HG03066 (cell line): ENCODE measurements around the gene OSBPL2.

Source experiments
- ATAC-seq: cut with Tn5 transposase; IDR thresholded peaks from one replicate; pipeline ENCODE4 v1.9.1; 2021; ENCODE audit warnings: low read depth; ENCODE audit not compliant: unreplicated experiment

The OSBPL2 gene

GRCh38 chr20:62308102-62308822 is 69.9 kb downstream of the OSBPL2 start:
- ATAC-seq = no peak

GRCh38 chr20:62309198-62309944 is 71.0 kb downstream of the OSBPL2 start:
- no peak for ATAC-seq

- ATAC-seq = no peak
Measured at GRCh38 chr20:62309947-62310756, 71.8 kb downstream of the OSBPL2 start.

GRCh38 chr20:62310757-62311121 is 72.4 kb downstream of the OSBPL2 start:
- ATAC-seq = no peak

GRCh38 chr20:62311150-62311549 is 72.8 kb downstream of the OSBPL2 start:
- ATAC-seq = no peak

- no peak for ATAC-seq
Measured at GRCh38 chr20:62311832-62312661, 73.7 kb downstream of the OSBPL2 start.

GRCh38 chr20:62312662-62312977 is 74.3 kb downstream of the OSBPL2 start:
- no peak for ATAC-seq

GRCh38 chr20:62313021-62313420 is 74.7 kb downstream of the OSBPL2 start:
- ATAC-seq = no peak

GRCh38 chr20:62313460-62314338 is 75.4 kb downstream of the OSBPL2 start:
- ATAC-seq = no peak

- no peak for ATAC-seq
Measured at GRCh38 chr20:62314339-62314638, 76.0 kb downstream of the OSBPL2 start.

GRCh38 chr20:62314711-62315302 is 76.5 kb downstream of the OSBPL2 start:
- ATAC-seq = no peak

GRCh38 chr20:62315773-62316172 is 77.5 kb downstream of the OSBPL2 start:
- ATAC-seq = no peak

- no peak for ATAC-seq
Measured at GRCh38 chr20:62316331-62317166, 78.2 kb downstream of the OSBPL2 start.

- ATAC-seq = no peak
Measured at GRCh38 chr20:62317167-62317655, 78.9 kb downstream of the OSBPL2 start.

- ATAC-seq = no peak
Measured at GRCh38 chr20:62318400-62319345, 80.4 kb downstream of the OSBPL2 start.

- no peak for ATAC-seq
Measured at GRCh38 chr20:62319346-62319909, 81.1 kb downstream of the OSBPL2 start.
